ENCODE measurements around the gene LRP1.

LRP1 gene

DNA sequence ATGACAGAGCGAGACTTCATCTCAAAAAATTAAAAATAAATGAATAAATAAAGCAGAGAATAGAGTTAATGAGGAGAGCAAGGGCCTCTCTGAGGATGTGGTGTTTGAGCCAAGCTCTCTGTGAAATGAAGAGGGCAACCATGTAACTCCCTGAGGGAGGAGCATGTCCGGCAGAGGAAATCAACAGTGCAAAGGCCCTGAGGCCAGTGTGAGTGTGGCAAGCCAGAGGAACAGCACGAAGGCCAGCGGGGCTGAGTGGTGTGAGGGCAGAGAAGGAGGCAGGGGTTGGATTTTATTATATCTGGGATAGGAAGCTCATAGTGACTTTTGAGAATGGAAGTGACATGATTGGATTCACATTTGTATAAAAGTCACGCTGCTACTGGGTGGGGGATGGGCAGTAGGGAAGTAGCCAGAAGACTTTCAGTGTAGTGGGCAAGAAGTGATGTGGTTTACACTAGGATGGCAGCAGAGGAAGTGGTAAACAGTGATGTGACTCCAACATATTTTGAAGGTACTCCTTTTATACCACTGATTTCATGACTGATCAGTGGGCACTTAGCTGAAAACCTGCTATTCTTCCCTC, 29.4 kb downstream of the LRP1 start:
- FAIRE-seq = no peak

DNA sequence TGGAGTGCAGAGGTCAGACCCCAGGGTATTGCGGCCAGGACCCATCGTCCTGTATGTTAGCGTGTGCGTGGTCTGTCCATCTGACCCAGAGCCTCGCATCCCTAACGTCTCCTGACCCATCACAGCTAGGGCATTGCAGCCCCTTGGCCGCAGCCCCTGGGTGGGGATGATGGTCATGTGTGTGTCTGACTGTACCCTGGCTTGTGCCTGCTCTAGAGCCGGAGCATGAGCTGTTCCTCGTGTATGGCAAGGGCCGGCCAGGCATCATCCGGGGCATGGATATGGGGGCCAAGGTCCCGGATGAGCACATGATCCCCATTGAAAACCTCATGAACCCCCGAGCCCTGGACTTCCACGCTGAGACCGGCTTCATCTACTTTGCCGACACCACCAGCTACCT, 29.9 kb downstream of the LRP1 start:
- FAIRE-seq = no peak

DNA sequence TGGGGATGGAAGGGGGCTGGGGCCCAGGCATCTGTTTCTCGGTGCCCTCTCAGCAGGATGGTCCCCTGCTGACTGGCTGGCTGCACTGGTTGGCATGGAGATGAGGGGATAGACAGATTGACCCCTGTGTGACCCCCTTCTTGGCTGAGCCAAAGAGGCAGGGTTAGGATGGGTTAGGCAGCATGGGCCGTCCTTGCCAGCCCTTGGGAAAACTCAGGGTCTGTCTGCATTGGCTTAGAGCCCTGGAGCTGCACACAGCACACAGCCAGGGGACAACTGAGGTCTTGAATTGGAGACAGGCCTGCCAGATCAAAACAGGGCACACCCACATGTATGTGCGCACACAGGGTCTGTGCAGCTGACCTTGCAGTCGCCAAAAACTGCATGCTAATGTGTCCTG, 30.4 kb downstream of the LRP1 start:
- no peak for FAIRE-seq

DNA sequence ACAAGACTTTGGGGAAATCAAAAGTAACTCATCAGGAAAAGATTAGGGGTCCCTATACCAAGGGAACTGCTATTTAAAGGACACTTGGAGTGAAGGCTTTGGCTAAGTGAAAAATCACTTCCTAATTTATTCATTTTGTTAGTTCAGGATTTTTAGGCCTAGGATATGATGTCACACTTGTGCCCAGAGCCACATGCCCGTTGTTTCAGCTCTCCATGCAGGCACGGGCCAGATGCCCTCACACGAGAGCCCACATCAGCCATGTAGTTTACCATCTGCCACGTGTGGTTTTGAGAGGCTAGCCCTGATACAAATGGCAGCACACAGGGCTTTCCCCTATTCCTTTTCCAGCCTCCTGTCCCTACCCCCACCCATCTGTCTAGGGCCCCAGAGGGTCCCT, 31.0 kb downstream of the LRP1 start:
- no peak for FAIRE-seq

DNA sequence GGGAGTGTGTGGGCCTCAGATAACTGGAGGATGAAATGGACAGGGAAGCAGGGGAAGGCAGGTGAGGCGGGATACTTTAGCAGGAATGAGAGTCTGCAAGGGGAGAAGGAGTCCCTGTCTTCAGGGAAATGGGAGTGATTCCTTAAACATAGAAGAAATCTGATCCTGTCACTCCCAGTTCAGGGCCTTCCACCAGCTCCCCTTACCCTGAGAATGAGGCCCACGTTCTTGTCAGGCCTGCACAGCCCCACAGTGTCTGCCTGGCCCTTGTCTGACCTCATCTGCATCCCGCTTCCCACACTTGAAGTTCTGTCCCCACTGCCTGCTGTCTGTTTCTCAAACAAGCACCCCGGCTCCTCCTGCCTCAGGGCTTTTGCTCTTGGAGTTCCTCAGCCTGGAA, 31.8 kb downstream of the LRP1 start:
- FAIRE-seq = no peak

DNA sequence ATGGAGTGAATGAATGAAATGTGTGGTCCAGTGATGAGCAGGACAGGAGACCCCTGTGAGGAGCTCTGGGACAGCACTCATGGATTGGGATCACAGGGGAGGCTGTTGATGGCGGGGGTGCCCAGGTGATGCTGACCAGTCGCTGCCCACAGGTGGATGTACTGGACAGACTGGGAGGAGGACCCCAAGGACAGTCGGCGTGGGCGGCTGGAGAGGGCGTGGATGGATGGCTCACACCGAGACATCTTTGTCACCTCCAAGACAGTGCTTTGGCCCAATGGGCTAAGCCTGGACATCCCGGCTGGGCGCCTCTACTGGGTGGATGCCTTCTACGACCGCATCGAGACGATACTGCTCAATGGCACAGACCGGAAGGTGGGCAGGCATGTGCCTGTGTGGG, 32.5 kb downstream of the LRP1 start:
- no peak for FAIRE-seq

DNA sequence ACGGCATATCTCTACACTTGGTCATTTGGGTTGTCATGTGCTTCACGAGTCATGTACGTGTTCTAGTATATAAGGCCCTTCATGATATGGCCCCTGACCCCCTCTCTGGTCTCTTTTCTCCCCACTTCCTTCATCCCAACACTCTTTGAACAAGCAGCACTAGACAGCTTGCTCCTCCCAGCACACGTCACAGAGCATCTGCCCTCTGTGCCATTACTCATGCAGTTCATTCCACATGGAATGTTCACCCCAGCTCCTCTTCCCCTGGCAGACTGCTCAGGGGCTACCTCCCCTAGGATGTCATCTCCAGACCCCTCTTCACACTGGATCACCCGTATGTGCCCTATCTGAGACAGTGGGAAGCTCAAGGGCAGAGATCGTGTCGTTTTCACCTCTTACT, 33.2 kb downstream of the LRP1 start:
- no peak for FAIRE-seq

DNA sequence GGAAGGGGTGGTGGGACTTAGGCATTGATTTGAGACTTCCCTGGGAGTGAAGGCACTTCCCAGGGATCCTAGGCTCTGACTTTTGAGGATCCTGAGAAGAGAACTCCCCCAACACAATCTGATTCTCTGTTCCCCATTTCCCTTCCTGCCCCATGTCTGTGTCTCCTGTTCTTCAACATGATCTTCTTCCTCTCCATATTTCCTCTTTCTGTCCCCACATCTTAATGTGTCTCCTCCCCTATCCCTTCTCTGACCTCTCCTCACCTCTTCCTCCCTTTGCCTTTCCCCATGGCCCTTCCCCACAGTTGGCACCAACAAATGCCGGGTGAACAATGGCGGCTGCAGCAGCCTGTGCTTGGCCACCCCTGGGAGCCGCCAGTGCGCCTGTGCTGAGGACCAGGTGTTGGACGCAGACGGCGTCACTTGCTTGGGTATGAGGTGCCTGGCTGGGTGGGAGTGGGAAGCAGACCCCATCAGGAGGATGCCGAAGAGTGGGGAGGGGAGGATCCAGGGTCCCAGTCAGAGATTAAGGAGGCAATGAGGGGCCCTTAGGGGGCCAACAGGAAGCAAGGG, 34.4 kb downstream of the LRP1 start:
- no peak for FAIRE-seq

DNA sequence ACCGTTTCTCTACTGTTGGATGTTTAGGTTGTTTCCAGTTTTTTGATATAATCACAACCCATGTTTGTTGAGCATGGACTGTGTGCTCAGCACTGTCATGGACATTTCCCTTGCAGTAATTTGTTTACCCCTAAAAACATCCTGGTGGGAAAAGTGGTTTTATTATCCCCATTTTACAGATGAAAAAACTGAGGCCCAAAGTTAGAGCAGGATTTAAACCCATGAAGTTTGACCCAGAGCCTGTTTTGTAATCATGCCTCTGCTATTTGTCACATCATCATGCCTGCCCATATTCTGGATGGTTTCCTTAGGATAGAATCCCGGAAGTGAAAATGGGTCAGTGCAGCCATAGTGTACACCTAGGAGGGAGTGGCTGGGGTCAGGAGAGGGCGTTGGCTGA, 36.2 kb downstream of the LRP1 start:
- FAIRE-seq = no peak

DNA sequence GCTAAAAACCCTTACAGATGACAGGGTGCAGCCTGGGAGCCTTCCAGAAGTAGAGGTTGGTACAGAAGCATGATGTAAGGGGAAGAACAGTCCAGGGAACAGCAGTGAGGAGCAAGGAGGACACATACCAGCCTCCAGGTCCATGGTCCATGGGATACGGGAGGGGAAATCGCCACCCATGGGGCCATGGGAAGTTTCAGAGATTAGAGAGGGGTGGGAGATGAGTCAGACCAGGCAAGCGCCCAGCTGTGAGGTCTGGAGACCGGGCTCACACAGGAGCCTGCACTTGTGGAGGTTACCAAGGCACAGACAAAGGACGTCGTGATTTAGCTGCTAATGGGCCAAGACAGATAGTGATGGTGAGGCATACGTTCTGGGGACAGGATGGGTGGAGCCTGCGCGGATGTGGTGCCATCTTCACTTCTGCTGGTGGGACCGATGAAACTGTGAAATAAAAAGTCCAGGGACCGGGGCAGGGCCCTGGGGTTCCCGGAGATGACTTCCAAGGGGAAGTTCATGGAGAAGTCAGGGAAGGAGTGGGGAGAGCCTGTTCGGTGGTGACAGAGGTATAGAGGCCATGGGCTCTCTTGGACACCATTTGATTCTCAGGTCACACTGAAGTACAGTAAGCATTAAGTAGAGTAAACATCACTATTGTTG, 36.8 kb downstream of the LRP1 start:
- FAIRE-seq = no peak

DNA sequence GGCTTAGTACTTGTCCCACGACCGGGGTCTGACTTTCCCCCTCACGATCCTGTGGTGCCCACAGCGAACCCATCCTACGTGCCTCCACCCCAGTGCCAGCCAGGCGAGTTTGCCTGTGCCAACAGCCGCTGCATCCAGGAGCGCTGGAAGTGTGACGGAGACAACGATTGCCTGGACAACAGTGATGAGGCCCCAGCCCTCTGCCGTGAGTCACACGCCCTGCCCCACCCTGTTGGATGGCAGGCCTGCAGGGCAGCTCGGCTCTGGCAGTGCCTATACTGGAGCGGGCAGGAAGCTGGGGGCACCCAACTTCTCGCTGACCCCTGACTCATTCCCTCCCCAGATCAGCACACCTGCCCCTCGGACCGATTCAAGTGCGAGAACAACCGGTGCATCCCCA, 37.5 kb downstream of the LRP1 start:
- no peak for FAIRE-seq

DNA sequence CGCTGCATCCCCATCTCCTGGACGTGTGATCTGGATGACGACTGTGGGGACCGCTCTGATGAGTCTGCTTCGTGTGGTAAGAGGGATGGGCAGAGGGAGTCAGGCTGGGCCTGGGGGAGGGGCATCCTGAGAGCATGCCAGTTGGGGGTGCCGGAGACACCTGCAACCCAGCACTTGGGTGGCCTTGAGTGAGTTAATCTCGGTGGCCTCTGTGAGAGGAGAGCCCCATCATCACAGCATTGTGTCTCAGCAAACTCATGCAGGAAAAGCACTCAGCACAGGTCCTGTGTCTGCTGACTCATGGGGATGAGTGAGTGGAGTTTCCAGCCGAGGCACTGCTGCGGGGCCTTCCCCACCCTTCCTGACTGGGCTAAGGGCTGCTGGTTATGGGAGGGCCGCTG, 38.7 kb downstream of the LRP1 start:
- no peak for FAIRE-seq

DNA sequence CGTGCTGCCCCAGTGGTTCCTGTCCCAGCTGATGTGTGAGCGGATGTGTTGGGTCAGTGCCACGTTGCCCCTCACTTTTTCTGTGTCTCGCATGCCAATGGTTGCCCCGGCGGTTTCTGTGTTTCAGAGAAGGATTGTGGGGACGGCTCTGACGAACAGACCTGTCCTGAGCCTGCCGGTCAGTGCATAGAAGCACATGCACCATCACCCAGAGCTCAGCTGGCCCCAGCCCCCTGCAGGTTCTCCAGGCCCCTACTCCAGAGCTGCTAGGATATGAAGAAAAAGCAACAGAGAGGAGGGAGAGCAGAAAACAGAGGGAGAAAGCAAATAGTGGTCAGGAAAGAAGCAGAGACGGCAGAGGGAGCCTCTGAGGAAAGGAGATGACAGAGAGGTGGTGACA, 39.8 kb downstream of the LRP1 start:
- FAIRE-seq = no peak

DNA sequence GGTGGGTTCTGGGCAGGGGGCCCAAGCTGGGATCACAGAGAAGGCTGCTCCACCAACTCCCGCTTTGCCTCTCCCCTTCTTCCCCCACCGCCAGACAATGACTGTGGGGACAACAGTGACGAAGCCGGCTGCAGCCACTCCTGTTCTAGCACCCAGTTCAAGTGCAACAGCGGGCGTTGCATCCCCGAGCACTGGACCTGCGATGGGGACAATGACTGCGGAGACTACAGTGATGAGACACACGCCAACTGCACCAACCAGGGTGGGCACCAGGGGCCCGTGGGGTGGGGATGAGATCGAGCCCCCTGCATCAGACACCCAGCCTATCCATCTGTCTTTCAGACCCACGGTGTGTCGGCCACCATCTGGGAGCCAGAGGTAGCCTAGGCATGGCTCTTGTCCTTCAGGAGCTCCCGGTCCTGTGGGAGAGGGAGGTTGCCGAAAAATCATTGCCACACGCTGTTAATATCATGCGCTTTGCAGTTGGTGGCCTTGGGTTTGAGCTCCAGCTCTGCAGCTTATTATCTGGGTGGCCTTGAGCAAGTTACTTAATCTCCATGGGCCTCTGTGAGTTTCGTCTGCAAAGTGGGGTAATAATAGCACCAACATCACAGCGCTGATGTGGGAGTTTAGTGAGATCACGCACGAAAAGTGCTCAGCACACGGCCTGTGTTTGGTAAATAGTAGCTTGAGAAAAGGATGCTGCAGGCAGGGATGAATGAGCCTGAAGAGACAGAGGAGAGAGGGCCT, 40.9 kb downstream of the LRP1 start:
- no peak for FAIRE-seq

DNA sequence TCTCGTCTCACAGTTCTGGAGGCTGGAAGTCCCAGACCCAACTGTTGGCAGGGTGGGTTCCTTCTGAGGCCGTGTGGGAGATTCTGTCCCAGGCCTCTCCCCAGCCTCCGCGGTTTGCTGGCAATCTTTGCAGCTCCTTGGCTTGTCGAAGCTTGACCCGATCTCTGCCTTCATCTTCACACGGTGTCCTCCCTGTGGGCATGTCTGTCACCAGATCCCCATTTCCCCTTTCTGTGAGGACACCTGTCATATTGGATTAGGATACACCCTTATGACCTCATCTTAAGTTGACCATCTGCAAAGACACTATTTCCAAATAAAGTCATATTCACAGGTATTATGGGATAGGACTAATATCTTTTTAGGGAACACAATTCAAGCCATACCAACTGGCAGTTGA, 41.7 kb downstream of the LRP1 start:
- FAIRE-seq = no peak

DNA sequence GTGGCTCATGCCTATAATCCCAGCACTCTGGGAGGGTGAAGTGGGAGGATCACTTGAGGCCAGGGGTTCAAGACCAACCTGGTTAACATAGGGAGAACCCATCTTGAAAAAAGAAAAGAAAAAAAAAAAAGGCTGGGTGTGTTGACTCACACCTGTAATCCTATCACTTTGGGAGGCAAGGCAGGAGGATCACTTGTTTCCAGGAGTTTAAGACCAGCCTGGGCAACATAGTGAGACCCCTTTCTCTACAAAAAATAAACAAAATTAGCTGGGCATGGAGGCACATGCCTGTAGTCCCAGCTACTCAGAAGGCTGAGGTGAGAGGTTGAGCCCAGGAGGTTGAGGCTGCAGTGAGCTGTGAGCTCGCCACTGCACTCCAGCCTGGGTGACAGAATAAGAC, 42.1 kb downstream of the LRP1 start:
- no peak for FAIRE-seq

DNA sequence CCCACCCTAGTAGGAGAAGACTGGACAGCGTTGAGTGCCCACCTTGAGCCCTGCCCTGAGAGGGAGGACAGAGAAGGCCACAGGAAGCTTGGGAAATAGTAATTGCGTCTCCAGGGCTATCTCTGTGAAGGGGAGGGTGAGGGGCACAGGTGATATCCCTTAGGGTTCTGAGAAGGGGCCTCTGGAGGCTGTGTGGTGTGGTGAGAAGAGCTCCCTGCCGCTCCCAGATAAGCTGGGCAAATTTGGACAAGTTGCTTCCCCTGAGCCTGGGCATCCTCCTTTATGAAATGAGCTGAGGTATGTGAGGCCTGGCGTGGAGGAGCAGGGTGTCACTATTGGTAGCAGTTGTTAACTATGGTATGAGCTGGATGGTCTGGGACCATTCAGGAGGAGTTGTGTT, 42.6 kb downstream of the LRP1 start:
- no peak for FAIRE-seq

DNA sequence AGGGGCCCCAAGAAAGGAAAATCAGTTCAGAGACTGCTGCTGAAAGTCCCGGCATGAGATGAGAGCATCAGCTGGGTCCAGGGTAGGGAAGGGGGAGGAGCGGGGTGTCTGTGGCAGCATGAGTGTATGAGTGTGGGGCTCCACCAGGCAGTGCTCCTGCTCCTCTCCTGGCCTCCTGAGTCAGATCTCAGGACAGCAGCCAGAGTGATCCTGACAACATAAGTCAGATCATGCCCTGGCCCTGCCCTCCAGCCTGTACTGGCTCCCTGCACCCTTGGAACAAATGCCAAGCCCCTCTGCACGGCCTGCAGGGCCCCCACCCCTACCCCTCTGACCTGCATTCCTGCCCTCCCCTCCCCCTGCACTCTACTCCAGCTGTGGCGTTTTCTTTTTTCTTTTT, 43.4 kb downstream of the LRP1 start:
- FAIRE-seq = no peak

DNA sequence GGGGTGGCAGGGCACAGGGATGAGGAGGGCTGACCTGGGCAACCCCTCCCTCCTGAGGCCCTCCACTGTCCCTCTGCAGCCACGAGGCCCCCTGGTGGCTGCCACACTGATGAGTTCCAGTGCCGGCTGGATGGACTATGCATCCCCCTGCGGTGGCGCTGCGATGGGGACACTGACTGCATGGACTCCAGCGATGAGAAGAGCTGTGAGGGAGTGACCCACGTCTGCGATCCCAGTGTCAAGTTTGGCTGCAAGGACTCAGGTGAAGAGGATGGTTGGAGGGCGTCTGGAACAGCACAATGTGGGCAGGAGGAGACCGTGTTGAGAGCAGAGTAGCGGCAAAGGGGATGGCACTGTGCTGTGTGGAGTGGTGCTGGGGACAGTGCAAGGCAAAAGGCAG, 44.8 kb downstream of the LRP1 start:
- no peak for FAIRE-seq

DNA sequence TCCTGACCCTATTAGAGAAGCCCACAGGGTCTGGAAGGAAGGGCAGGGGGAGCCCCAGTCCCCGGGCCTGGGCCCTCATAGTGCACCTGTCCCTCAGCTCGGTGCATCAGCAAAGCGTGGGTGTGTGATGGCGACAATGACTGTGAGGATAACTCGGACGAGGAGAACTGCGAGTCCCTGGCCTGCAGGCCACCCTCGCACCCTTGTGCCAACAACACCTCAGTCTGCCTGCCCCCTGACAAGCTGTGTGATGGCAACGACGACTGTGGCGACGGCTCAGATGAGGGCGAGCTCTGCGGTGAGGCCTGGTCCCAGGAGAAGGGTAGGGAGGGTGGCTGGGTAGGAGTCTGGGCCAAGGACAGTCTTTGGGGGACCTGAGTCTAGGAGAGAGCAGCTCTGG, 45.4 kb downstream of the LRP1 start:
- FAIRE-seq = no peak

DNA sequence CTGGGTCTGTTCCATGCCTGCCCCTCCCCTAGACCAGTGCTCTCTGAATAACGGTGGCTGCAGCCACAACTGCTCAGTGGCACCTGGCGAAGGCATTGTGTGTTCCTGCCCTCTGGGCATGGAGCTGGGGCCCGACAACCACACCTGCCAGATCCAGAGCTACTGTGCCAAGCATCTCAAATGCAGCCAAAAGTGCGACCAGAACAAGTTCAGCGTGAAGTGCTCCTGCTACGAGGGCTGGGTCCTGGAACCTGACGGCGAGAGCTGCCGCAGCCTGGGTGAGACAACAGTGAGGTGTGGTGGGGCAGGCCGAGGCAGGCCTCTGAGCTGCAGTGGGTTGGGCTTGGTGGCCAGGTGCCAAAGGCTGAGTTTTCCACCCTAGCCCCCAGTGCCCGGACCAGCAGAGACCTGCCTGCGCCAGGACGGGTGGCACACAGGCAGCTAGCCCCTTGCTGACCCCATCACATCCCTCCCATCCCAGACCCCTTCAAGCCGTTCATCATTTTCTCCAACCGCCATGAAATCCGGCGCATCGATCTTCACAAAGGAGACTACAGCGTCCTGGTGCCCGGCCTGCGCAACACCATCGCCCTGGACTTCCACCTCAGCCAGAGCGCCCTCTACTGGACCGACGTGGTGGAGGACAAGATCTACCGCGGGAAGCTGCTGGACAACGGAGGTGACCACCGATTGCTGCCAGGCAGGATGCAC, 47.3 kb downstream of the LRP1 start:
- no peak for FAIRE-seq

DNA sequence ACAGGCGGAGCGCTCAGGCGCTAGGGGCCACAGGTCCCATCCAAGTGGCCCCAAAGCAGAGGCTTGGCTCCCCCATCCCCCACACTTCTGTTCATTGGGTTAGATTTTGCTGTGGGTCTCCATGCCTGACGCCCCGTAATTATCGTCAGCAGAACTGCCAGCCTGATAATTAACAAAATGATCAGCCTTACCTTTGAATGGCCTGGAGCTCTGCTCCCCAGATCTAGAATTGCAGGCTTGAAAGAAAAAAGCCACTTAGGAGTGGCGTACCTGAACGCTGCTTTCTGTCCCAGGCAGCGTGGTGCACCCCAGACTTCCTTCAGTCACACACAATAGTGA, 47.8 kb downstream of the LRP1 start:
- FAIRE-seq = no peak

DNA sequence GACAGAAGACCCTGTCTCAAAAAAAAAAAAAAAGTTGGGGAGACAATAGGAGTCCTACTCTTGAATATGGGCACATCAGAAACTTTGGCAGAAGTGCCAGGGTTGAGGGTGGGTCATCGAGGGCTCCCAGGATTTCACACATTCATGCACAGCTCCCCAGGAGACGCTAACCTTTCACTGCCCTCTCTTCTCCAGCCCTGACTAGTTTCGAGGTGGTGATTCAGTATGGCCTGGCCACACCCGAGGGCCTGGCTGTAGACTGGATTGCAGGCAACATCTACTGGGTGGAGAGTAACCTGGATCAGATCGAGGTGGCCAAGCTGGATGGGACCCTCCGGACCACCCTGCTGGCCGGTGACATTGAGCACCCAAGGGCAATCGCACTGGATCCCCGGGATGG, 48.6 kb downstream of the LRP1 start:
- FAIRE-seq = no peak

DNA sequence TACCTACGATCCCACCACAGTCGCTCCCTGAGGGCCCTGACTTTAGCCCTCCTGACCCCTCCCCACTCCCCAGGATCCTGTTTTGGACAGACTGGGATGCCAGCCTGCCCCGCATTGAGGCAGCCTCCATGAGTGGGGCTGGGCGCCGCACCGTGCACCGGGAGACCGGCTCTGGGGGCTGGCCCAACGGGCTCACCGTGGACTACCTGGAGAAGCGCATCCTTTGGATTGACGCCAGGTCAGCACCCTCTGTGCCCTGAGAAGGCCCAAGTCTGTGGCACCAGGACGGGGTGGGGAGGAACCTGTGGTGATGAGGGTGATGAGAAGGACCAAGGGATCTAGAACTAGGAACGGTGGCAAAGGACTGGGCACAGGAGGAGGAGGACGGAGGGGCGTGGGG, 49.1 kb downstream of the LRP1 start:
- FAIRE-seq = no peak

Measured in colon (tissue), 2 donors.